ENCODE measurements around the gene PEX26.
"Not testable (repeated sequence)": the region's sequence is repeated elsewhere in the genome, so short reads cannot be mapped to it uniquely, and the experiment has no call there.

Gene PEX26

DNA sequence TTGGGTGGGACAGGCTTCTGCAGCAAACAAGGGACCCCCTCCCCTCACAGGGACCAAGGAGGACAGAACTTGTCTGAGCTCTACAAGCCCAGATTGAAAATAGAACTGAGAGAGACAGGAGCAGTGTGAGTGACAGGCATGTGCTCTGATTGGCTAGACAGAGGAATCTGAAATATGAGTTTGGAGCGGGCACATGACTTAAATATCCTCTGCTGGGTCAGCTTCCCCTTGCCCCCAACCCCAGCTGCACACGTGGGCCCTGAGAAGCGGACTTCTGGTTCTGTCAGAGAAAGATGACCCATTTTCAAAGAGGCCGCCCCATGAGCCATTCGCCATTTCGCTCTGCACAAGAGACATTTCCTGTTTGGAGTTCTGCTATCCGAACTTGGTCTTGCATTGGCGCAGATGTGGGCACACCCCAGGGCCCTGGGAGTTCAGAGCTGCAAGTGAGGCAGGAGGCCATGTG lies 38.1 kb downstream of the PEX26 start:
- in situ Hi-C loops (cut with MboI; ENCODE audit: low sequenced_read_pairs), result no loop called here

DNA sequence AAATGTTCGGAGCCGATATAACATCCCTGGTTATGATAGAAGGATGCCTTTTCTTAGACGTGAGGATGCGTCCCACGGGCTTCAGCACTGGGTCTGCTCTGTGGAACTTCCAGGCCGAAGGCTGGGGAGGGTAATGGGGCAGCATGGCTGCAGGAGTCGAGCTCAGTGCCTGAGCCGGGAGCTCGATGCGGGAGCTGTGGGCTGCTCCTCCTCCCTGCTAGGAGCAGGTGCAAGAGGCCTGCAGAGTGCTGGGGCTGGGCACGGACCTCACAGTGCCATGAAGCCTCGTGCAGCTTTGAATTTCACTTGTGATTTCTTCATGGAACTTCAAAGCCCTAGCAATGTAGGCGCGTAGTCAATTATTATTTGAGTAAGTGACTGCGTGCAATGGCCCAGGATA lies 38.8 kb downstream of the PEX26 start:
- in situ Hi-C loops (cut with MboI; ENCODE audit: low sequenced_read_pairs), result no loop called here

DNA sequence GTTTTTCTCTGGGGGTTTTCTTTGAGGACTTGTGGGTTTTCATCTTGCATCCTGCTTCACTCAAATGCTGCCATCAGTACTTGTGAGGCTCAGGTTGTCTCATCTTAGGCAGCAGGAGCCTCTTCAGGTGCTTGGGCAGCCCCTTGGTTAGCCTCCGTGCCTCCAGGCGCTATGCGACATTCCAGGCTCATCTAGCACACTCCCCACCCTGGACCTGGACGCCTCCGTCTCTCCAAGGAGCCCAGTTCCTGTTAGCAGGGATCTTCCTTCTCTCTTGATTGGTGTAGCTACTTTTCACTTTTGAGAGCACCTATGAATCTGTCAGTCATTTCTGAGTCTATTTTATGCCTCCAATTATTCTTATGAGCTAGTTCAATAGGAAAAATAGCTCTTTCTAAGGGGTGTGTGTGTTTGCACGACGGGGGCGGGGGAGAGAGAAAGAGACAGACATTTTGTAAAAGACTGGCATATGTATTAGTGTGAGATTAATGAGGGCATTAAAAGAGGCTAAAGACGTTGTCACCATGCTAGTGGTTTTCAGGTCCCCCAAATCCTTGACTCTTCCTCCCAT lies 40.6 kb downstream of the PEX26 start:
- in situ Hi-C loops (cut with MboI; ENCODE audit: low sequenced_read_pairs), result no loop called here

DNA sequence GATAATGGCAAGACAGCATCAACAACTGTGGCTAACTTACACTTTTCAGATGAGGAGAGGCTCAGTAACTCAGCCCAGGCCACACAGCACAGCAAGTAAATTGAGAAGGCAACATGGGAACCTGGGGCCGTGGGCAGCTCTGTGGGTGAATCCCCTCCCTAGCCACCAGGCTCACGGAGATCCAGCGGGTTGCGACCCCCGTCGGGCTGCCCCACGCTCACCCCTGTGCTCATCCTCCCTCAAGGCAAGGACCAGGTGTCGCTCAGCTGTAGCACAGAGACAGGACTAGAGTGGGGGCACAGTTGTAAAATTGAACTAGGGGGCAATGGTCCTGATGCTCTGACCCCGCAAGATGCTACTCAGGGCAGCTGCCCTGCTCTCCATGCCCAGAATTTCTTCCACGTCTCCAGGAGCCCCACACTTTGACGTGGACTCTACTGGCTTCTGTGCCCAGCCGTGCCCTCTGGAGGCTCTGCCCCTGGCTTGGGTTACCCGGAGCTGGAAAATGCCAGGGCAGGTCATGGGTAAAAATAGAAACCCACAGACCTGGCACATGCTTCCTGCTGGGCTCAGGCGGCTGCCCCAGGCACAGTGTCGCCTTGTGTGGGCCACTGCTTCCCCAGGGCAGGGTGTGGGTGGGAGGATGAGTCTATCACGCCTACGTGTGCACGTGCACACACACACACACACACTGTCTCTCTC lies 41.8 kb downstream of the PEX26 start:
- in situ Hi-C loops (cut with MboI; ENCODE audit: low sequenced_read_pairs), result no loop called here

DNA sequence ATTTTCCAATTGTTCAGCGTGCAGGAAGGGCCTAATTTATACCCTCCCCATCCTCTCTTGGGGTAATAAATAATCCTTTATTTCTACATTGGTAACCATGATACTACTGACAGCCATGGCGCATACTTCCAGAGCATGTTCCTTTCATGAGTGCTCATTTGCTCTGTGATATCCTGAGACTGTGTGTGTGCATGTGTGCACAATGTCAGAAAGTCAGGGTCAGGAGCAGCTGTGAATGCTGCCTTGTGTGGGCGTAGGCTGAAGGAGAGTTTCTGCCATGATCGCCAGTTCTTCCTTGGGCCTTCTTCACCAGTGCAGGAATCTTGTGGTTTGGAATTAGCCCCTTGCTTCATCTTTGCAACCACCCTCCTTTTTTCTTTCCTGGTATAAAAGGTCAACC lies 43.1 kb downstream of the PEX26 start:
- in situ Hi-C loops (cut with MboI; ENCODE audit: low sequenced_read_pairs), result no loop called here

DNA sequence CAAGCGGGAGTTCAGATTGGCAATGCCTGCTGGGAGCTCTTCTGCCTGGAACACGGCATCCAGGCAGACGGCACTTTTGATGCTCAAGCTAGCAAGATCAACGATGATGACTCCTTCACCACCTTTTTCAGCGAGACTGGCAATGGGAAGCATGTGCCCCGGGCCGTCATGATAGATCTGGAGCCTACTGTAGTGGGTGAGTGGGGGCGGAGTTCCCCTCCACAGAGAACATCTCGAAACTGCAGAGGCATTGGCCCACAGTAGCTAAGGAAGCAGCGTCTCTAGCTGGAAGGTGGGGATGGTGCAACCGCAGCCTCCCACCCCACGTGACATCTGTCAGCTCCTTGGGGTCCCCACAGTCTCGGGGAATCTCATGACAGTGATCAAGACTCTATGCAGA lies 43.7 kb downstream of the PEX26 start:
- in situ Hi-C loops (cut with MboI; ENCODE audit: low sequenced_read_pairs), result no loop called here

DNA sequence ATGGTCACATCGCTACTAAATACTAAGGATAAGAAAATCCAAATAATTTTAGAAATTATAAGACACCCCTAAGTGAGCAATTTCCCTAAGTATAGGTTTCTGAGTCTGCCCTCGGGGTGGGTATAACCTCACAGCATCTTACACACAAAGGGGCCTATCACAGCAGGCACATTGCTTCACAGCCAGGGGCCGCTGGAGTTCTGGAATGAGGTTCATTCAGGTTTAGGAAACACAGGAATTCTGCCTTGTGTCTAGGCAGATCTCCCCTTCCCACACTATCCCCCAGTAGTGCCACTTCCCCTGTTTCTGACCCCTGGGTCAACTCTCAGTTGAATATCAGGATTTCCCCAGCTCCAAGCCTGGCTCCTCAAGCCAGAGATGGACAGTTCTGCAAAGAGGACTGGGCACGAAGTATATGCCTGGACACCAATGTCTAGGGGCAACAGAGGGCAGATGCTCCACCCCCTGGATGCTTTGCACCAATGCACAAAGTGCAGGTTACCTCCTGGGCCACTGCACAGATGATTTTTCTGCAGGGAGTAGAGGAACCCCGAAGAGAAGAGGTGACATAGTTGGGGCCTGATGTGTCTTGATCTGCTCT lies 44.3 kb downstream of the PEX26 start:
- in situ Hi-C loops (cut with MboI; ENCODE audit: low sequenced_read_pairs), result no loop called here

DNA sequence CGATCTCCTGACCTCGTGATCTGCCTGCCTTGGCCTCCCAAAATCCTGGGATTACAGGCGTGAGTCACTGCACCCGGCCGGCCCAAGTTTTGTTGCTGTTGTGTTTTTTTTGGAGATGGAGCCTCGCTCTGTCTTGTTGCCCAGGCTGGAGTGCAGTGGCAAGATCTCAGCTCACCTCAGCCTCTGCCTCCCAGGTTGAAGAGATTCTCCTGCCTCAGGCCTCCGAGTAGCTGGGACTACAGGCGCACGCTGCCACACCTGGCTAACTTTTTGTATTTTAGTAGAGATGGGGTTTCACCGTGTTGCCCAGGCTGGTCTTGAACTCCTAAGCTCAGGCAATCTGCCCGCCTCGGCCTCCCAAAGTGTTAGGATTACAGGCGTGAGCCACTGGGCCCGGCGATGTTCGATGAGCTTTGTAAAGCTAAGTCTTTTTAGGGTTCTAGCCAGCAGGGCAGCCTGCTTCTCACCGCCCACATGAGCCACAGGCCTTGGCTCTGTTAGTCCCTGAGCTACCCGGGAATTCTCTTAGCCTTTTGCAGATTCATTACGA lies 45.8 kb downstream of the PEX26 start:
- in situ Hi-C loops (cut with MboI; ENCODE audit: low sequenced_read_pairs), result not testable (repeated sequence)

DNA sequence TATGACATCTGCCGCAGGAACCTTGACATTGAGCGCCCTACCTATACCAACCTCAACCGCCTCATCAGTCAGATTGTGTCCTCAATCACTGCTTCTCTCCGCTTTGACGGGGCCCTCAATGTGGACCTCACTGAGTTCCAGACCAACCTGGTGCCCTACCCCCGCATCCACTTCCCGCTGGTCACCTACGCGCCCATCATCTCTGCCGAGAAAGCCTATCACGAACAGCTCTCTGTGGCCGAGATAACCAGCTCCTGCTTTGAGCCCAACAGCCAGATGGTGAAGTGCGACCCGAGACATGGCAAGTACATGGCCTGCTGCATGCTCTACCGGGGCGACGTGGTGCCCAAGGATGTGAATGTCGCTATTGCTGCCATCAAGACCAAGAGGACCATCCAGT lies 48.8 kb downstream of the PEX26 start:
- in situ Hi-C loops (cut with MboI; ENCODE audit: low sequenced_read_pairs), result no loop called here

DNA sequence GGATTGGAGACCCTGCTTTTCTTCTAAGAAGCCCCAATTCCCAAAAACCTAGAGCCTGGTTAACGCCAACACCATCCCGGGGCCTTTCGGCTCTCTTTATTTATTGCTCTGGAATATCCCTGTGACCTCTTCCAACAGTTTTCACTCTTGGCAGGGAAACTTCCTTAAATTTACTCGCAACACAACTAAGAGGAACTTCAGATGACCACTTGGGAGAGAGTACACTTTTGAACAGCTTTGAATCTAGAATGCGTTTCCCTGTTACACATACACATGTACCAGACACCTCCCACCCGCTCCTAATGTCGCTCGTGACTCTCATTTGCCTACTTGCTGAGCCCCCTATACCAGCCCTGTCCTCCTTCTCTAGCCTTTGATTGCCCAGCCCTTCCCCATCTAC lies 52.2 kb downstream of the PEX26 start:
- in situ Hi-C loops (cut with MboI; ENCODE audit: low sequenced_read_pairs), result no loop called here

DNA sequence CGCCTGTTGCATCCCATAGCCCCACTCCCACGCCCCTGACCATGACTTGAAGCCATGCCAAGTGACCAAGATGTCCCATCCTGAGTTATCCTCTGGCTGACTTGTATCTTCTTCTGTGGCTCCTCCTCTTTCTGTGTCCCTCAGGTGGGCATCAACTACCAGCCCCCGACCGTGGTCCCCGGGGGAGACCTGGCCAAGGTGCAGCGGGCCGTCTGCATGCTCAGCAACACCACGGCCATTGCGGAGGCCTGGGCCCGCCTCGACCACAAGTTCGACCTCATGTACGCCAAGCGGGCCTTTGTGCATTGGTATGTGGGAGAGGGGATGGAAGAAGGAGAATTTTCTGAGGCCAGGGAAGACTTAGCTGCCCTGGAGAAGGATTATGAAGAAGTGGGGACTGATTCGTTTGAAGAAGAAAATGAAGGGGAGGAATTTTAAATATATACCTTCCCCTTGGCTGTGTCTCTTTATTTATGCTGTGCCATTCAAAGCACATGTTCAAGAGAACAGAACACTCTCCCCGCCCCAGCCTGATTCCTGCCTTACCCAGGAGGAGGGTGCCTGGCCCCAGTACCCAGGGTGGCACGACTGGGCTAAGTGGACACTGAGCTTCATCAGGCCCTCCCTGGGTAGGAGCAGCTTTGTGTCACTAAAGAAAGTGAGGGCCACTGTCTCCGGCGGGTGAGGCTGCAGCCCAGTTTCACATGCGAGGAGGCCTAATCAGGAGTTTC lies 53.1 kb downstream of the PEX26 start:
- in situ Hi-C loops (cut with MboI; ENCODE audit: low sequenced_read_pairs), result no loop called here

DNA sequence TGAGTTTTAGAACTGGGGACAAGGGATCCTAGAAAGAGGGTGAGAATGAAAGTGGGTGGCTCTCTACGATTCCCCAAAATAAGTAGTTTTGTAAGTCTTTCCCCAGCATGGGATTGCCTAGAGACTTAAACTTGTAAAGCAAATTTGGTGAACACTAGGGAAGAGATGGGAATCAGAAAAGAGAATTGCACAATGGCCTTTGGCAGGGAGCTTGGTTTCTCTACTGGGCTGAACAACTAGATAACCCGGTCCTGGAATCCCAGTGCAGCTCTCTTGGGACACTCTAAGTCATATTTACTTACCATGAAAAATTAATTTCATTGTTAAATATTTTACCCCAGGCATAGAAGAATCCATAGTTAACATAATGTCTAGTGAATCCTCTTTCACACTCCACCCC lies 55.7 kb downstream of the PEX26 start:
- in situ Hi-C loops (cut with MboI; ENCODE audit: low sequenced_read_pairs), result no loop called here

DNA sequence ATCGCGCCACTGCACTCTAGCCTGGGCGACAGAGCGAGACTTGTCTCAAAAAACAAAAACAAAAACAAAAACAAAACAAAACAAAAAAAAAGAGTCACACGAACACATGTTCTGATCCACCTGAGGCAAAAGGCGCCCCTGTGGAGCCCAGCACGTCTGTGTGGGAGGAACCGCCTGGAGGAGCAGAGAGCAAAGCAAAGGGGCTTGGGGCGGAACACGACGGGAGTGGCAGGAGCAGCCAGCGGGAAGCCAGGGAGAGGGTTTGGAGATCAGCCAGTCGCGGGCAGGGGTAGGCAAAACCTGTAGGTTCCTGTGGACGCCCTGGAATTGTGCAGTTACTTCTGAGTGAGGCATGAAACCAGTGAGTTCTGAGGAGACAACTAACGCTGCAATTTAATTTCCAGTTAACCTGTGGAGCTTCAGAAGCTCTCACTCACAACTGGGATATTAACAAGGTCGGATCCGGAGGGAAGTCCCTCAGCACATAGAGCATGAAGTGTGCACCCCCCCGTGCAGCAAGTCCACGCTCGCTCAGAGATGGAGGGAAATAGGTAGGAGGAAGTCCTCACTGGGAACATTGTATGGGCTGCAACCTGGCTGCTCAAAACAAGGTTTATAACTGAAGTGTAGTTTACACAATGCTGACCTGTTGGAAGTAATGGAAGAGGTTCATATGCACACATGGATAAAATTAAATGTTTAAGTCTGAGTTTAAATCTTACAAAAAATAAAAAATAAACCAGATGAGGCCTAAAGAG lies 59.0 kb downstream of the PEX26 start:
- in situ Hi-C loops (cut with MboI; ENCODE audit: low sequenced_read_pairs), result no loop called here

DNA sequence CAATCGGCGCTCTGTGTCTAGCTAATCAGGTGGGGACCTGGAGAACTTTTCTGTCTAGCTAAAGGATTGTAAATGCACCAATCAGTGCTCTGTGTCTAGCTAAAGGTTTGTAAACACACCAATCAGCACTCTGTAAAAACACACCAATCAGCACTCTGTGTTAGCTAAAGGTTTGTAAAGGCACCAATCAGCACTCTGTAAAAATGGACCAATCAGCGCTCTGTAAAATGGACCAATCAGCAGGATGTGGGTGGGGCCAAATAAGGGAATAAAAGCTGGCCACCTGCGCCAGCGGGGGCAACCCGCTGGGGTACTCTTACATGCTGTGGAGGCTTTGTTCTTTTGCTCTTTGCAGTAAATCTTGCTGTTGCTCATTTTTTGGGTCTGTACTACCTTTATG lies 63.2 kb downstream of the PEX26 start:
- in situ Hi-C loops (cut with MboI; ENCODE audit: low sequenced_read_pairs), result not testable (repeated sequence)

DNA sequence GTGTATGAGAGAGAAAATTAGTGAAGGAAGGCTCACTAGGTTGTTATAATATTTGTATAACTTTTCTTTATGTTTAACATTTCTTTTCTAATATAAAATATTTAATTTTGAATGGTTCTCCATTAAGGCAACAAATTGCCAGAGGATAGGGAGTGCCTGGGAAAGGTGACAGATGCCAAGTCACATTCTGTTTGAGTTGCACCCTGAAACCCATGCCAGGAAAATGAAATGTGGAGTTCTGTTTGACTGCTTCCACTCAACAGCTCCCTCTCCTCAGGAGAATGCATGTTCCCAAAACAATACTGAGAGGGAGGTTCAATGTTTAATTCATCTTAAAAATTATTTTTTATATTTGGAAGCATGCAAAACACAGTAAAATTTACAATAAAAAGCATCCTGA lies 66.3 kb downstream of the PEX26 start:
- in situ Hi-C loops (cut with MboI; ENCODE audit: low sequenced_read_pairs), result no loop called here

DNA sequence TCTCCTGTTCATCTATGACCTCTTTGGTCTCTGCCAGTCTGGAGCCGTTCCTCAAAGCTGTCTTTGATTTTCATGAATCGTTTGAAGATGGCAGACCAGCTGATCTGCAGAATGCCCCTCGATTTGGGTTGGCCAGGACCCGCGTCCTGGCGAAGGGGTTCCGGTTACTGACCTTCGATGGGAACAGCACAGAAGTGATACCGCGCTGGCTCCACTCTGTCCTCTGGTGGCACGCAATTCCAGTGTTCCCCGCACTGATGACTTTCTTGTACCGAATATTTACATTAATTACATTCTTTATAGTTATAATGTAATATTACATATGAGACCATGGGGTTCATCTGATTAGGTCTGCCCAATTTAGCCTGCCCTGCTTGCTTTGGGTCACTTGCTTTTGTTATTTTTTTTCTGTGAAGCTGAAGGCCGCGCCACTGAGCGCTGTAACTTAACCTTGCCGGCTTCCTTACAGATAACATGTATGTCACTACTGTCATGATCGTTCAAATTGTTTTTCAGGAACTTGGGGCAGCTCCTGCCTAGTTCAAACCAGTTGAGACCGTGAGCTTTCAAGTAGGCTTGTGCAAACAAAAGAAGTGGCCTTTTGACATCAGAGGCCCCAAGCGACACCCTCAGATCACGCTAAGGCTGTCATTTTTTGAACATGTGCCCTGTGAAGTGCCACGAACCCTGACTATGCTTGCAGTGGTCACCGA lies 68.0 kb downstream of the PEX26 start:
- in situ Hi-C loops (cut with MboI; ENCODE audit: low sequenced_read_pairs), result no loop called here

DNA sequence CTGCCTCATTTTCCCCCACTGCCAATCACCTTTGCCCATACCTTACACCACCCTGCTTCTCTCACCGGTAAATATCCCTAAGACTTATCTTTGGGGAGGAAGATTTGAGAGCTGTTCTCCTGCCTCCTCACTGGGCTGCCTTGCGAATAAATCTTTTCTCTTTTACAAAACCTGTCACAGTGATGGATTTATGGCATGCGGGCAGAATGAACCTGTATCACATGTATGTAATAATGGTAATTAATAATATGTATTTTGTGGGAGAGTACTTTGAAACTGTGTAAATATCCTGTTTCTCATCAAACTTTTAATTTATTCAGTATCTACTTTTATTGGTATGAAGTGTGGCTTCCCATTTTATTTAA lies 68.6 kb downstream of the PEX26 start:
- in situ Hi-C loops (cut with MboI; ENCODE audit: low sequenced_read_pairs), result no loop called here

DNA sequence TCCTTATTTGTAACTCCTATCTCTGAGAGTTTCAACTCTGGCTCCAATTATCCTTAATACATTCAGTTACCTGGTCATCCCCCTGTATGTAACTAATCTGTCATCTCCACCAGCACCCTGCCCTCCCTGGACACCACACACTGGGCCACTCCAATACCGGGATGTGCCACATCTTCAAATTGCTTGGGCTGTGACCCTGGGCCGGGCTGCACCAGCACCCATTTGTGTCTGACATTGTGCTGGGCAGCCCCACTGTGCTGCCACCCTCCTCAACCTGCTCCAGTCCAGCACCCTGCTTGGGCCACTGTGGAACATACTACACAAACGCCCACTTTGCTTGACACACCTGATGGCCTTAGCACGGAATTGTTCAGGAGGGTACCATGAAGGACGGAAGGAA lies 70.0 kb downstream of the PEX26 start:
- in situ Hi-C loops (cut with MboI; ENCODE audit: low sequenced_read_pairs), result no loop called here

DNA sequence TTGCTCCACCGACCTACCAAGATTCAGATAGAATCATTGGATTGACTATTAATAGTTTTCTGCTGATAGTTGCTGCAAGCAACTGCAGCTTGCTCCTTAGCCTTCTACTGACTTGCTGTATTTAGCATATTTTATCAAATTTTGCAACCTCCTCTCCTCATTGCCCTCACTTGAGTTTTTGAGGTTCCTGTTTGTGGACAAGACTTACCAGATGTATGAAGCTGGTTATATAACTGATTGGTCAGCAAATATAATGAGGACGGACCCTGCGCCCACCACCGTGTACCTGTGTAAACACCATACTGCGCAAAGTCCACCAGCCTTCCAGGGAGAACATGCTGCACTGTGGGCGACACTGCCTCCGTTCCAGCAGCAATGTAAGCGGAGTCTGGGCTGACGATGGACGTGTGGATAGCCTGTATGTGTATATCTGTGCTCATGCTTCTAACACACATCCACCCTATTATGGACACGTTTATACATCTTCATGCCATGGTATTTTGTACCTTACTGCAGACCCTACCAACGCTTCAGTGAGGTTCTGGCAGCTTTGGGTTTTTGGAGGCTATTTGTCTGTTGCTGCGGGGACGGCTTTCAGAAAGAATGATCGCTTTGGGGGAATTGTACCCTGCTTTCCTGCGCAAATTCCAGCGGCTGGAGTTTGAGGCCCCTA lies 70.6 kb downstream of the PEX26 start:
- in situ Hi-C loops (cut with MboI; ENCODE audit: low sequenced_read_pairs), result no loop called here

DNA sequence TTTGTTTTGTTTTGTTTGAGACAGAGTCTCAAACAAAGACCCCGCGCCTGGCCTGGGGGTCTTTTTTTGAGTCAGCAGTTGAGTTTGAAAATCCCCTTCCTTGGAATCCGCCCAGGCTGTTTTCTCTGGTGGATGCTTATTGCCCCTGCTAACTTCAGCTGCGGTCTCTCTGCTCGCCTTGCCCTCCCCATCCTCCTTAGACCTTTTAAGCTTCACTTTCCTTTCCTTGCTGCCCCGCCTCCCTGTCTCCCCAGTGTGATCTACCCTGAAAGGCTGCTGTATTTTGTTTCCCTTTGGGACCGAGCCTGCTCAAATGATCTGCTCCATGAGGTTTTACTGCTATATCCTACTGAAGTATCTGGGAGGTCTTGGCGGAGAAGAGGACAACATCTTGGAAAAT lies 74.7 kb downstream of the PEX26 start:
- in situ Hi-C loops (cut with MboI; ENCODE audit: low sequenced_read_pairs), result no loop called here
